AG10803 (cell line): ENCODE data around the gene RAC3.

Experiments
- DNase-seq: peaks from one replicate; pipeline ENCODE4 v3.0.0; 2010; ENCODE audit warnings: low read depth
- H3K4me3 ChIP-seq: 2 replicates; pipeline ENCODE4 v1.5.1; 2011; ENCODE audit warnings: mild to moderate bottlenecking, low read length, control low read depth
- CTCF ChIP-seq: conservative IDR thresholded peaks from 2 replicates; pipeline ENCODE4 v1.5.1; 2011; ENCODE audit warnings: mild to moderate bottlenecking, low read length, control low read depth, inconsistent platforms

Gene RAC3

GRCh38 chr17:82033359-82034085, 2.0 kb downstream of the RAC3 start:
- no peak overlapping the region for H3K4me3 ChIP-seq
- DNase-seq, result no peak
- TF ChIP-seq CTCF, result no peak

GRCh38 chr17:82034371-82035011, 3.0 kb downstream of the RAC3 start:
- TF ChIP-seq CTCF, result no peak
- no peak overlapping the region for H3K4me3 ChIP-seq
- DNase-seq, result no peak

- no peak for TF ChIP-seq CTCF
- H3K4me3 ChIP-seq, result no peak overlapping the region
- no peak for DNase-seq
These were observed 4.0 kb downstream of the RAC3 start for GRCh38 chr17:82035488-82035887.

- no peak for TF ChIP-seq CTCF
- no peak for DNase-seq
- peak overlapping the region; percentile 73 for H3K4me3 ChIP-seq
These were observed 4.6 kb downstream of the RAC3 start for GRCh38 chr17:82035956-82036633.

- no peak for TF ChIP-seq CTCF
- DNase-seq, result no peak
- H3K4me3 ChIP-seq, result peak overlapping the region; percentile 73
These were observed 5.2 kb downstream of the RAC3 start for GRCh38 chr17:82036634-82037091.

GRCh38 chr17:82037092-82037888, 5.8 kb downstream of the RAC3 start, which contains the start of gene DCXR:
Gene DCXR (minus strand): TSS chr17:82037697. CDS start chr17:82037682, 15 bp downstream.
- peak within 1 kb of the TSS; percentile 73 for H3K4me3 ChIP-seq
- TF ChIP-seq CTCF, result peak; percentile 54
- peak; percentile 93 for DNase-seq
